GM19043 (cell line): ENCODE measurements around the gene GNB4.

Source experiments
- ATAC-seq: cut with Tn5 transposase; IDR thresholded peaks from one replicate; pipeline ENCODE4 v1.9.1; 2021; ENCODE audit warnings: low read depth; ENCODE audit not compliant: unreplicated experiment

GNB4 gene

DNA sequence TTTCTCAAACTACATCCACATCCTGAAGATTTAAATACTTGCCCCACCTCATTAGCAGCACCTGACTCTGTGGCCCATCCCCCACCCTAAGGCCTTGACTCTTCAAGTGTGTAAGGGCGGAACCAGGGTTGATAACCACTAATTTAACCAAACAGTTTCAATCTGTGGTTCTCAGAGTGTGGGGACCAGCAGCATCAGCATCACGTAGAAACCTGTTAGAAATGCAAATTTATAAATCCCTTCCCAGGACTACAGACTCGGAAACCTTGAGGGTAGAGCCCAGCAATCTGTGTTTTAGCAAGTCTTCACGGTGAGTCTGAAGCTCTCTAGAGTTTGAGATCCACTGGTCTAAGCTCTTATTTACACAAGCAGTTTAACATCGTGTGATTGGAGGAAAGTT lies 12.4 kb downstream of the GNB4 start:
- peak; percentile 90 for ATAC-seq

DNA sequence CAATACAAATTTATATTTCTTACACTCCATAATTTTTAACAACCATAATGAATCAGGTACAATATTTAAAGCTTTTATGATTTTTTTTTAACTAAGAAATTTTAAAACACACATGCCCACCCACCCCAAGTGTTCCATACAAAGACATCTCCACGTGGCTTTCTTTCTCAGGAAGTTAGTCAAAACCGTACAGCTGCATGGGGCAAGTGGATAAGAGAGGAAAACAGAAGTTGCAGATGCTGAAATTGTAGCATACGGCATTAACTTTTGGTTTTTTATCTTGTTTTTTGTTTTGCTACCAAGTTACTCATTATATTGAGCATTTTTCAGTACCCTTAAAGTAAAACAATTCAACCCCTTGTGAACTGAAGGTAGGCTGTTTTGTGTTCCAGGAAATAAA lies 14.8 kb downstream of the GNB4 start:
- ATAC-seq: no peak

GRCh38 chr3:179432451-179432850 lies 18.8 kb downstream of the GNB4 start:
- no peak for ATAC-seq

DNA sequence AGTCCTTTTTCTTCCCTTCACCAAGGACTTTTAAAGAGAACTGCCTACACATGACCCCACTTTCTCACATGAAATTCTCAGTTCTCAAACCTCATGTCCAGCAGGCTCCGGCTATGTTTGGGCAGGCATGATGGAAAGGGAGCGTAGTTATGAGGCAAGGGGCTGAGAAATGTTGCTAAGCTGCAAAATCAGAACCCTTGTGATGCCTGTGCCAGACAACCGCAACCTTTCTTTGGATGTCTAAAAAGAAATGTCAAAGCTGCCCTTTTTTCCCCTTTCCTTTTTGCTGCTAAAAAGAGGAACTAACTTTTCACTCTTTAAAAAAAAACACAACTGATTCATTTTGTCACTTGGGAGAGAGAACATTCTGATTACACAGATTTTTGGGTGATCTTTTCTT lies 19.2 kb downstream of the GNB4 start:
- peak; percentile 68 for ATAC-seq

- ATAC-seq: no peak
These were observed 20.9 kb downstream of the GNB4 start for GRCh38 chr3:179430277-179430870.

DNA sequence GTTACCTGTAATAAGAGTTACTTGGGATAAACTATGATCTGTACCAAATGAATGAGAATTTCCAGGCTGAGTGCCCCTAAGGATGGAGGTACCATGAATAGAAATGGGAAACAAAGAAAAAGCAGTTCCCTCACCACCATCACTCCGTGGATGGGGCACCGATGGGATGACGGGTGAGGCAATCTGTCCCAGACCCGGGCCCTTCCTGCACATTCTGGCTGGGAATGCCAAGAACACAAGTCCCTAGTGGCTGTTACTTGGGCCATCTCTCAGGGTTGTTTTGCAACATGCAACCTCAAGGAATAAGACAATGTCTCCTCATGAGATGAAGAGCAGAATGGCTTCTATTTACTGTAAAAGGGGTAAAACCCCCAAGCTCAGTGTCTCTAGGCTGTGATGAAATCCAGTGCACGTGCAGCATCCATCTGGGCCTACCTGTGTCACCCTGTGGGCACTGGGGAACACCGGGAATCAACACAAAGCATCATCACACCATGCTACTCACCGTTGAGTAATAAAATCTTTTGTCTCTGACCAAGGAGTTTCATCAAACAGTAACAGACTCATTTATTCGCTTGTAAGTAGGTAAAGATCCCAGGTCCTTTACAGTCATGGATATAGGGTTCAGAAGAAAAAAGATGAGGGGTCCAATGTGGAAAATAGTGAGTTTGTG lies 22.3 kb downstream of the GNB4 start:
- no peak for ATAC-seq

DNA sequence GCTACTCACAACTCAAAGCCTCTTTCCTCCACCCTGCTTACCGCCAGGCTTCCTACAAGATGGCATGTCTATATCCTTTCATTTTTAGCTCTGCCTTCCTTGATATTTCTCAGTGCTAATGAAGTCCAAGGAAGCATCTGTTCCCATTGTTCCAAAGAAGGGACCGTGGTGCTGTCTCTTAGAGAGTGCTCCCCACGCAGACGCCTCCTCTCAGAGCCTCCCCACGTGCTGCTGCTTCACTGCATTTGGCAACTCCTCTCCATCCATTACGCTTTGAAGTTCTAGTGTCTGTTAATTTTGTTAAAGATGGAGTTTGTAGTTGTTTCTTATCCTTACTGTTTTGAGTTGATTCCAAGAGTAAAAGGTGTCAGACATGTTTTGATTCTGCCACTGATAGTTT lies 26.2 kb downstream of the GNB4 start:
- ATAC-seq: no peak

GRCh38 chr3:179421500-179421899 lies 29.8 kb downstream of the GNB4 start:
- ATAC-seq: no peak

DNA sequence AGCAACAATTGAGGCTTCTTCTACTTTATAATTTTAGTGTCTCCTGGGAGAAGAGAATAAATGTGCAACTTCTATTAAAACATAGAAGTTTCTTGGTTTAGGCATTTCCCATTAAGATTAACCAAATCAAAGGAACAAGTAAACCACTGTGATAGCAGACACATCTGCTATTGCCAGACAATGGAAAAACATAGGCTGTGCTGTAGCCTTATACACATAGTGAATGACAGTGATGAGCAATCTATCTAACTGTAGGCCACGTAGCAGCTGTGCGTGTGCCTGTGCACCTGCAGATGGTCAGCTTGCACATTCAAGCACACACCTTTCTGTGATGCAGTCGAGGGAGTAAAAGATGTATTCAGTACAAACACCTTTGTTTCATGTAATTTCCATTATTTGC lies 32.7 kb downstream of the GNB4 start:
- no peak for ATAC-seq

GRCh38 chr3:179416681-179417080 lies 34.6 kb downstream of the GNB4 start:
- no peak for ATAC-seq

DNA sequence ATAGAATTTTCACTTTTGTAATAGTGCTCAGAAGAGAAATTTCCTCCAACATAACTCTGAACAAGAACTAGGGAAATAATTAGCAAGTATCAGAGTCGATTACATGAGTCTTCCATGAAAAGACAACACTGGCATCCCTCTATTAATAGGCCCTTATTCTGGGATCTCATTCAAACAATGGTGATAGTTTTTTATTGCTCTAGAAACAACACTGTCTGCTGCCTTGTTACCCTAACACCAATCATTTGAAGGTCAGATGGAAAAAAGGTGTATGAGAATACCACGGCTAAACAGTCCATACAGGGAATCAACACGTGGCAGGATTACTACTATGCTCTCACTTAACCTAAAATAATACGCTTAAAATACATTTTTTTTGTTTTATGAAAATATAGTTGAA lies 35.9 kb downstream of the GNB4 start:
- ATAC-seq: no peak

- ATAC-seq: no peak
These were observed 36.5 kb downstream of the GNB4 start for GRCh38 chr3:179414804-179415203.

DNA sequence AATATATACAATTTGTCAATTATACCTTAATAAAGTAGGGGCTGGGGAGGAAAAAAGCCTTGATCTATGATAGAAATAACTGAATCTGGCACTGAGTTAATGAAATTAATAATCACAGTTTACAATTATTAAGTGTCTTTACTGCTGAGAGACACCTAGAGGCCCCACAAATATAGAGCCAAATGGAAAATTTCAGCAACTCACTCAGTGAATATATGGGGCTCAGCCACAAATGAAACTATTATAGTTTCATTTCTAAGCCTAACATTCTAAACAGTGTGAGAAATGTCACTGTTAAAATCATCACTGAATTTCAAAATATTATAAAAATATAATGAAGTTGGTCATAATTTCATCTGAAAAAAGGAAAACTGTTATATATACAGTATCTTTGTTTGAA lies 40.3 kb downstream of the GNB4 start:
- ATAC-seq: no peak

DNA sequence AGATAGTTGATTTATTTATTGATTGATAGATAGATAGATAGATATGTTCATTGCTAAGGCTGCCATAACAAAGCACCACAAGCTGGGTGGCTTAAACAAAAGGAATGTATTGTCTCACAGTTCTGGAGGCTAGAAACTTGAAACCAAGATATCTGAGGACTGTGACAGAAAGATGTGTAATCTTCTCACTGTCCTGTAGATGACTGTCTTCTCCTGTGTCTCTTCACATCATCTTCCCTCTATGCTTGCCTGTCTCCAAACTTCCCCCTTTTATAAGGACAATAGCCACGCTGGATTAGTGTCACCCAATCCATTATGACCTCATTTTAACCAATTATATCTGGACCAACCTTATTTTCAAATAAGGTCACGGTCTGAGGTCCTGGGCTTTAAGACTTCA lies 40.9 kb downstream of the GNB4 start:
- ATAC-seq: no peak

DNA sequence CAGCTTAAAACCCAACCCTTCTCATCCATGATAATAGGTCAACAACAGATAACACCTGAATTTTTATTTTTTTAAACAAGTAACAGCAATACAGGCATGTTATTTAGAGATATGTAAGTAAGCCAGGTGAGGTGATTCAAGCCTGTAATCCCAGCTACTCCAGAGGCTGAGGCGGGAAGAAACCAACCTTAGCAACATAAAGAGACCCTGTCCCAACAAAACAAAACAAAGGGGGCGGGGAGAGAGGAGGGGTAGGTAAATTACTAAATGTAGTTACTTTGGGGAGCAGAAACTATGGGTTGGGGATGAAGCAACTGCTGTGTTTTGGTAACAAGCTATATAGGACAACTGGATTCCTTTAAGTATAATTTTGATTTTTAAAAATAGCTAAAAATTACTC lies 47.0 kb downstream of the GNB4 start:
- ATAC-seq: no peak

- ATAC-seq: no peak
These were observed 48.3 kb downstream of the GNB4 start for GRCh38 chr3:179402963-179403362.

DNA sequence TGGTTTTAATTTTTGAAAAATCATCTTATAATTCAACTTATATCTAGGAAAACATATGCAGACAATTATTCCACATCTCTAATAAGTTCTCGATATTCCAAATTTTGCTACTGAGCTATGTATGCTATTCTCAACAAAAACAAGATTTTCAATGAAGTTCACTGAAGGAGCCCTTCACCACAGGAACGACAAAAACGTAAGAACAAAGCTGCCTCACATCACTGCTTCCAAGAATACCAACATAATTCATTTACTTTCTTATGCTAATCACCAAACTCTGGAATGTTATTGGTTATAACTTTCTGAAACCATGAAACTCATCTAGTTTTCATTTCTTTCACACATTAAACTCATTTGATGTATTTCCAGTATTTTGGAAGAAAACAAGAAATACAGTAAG lies 49.7 kb downstream of the GNB4 start:
- no peak for ATAC-seq

- no peak for ATAC-seq
These were observed 52.6 kb downstream of the GNB4 start for GRCh38 chr3:179398574-179399231.

- no peak for ATAC-seq
These were observed 59.4 kb downstream of the GNB4 start for GRCh38 chr3:179391906-179392305.

- ATAC-seq: no peak
These were observed 74.8 kb downstream of the GNB4 start for GRCh38 chr3:179376474-179376873.

DNA sequence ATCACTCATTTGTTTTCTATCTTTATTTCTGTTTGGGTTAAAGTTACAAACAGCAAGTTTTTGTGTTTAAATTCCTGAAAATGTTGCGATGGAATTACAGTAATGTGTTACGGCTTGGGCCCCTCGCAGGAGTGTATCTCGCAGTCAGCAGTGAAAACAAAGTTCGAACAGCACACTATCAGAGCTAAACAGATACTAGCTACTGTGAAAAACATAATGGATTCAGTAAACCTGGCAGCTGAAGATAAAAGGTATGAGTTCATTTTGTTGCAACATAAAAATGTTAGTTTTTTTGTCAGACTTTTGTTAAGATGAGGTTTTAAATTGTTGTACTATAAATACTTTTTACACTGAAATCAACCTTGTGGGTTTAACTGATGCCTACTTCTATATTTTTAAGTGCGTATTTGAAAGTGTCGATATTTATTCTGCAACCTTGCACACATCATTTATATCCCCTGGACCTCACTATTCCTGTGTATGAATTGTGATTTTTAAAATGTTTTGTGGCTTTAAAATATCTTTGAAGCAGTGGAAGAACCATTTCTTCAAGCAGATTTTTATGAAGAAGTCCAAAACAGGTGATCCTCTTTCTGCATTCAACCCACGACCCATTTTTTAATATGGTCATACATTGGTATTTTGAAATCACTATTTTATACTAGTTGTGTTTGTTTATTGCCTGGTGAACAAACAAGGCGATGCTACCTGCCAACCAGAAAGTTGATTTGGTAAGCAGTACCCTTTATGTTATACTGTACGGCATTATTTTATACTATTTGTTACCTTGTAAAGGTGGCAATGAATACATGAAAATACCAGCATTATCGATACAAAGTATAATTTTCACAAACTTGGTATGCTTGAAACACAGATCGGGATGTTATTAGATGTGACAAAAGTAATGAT lies 75.9 kb downstream of the GNB4 start:
- ATAC-seq: no peak
